DMS 273 treated with DMSO at 0.1 percent for 48 hours (cell line): ENCODE results near the gene FAM8A1.
"Not testable (repeated sequence)": the region's sequence is repeated elsewhere in the genome, so short reads cannot be mapped to it uniquely, and the experiment has no call there.

Experiments
- DNase-seq: peaks from one replicate; lab custom pipeline; 2025; lab: John Stamatoyannopoulos, UW

Gene FAM8A1, protein sequence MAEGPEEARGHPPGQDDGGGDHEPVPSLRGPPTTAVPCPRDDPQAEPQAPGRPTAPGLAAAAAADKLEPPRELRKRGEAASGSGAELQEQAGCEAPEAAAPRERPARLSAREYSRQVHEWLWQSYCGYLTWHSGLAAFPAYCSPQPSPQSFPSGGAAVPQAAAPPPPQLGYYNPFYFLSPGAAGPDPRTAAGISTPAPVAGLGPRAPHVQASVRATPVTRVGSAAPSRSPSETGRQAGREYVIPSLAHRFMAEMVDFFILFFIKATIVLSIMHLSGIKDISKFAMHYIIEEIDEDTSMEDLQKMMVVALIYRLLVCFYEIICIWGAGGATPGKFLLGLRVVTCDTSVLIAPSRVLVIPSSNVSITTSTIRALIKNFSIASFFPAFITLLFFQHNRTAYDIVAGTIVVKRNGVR

DNA sequence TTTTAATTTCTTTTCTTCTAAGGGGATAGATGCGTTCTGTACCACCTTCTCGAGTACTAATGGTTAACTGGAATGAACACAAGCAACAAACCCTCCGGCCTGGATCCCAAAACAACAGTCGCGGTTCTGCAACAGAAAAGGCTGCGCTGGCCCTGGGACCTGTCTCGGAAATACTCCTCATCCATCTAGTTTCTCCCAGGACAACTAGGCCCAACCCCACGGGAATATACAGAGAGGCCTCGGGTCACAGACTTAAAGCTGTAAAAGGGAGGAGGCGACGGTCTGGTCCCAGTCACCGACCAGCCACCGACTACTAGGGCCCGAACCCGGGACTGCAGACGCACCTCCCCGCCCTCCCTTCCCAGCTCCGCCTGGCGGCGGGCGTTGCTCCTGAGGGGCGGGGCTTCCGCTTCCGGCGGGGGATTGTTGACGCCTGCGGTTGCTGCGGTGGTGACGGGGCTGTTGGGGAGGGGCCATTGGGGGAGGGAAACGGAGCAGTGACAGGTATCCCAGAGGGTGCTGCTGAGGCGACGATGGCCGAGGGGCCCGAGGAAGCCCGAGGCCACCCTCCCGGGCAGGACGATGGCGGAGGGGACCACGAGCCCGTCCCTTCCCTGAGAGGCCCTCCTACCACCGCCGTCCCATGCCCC, at the start of gene FAM8A1:
TSS of gene FAM8A1 (plus strand) at position 426 of the 650 bp plus-strand sequence. CDS start at position 534, 108 bp downstream.
- peak; percentile 61 for DNase-seq

- DNase-seq: no peak
Observed at GRCh38 chr6:17551383-17551958, 48.6 kb upstream of the FAM8A1 start.

DNA sequence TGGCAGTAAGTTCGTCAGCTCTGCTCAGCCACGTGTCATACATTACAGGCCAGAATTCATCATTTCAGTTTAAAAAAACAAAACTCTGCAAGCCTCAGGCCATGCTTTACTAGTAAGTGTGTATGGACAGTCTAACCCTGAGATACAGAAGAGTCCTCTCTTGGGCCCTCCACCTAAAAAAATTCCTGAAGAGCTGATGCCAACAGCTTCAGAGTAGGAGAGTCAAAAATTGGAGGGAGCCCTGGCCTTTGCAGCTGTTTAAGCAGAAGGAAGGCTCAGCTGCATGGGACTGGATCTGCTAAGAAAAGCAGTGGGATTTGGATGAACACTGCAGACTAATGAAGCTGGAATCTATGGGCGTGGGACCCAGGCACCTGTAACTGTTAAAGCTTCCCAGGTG, 47.2 kb upstream of the FAM8A1 start:
- no peak for DNase-seq

DNA sequence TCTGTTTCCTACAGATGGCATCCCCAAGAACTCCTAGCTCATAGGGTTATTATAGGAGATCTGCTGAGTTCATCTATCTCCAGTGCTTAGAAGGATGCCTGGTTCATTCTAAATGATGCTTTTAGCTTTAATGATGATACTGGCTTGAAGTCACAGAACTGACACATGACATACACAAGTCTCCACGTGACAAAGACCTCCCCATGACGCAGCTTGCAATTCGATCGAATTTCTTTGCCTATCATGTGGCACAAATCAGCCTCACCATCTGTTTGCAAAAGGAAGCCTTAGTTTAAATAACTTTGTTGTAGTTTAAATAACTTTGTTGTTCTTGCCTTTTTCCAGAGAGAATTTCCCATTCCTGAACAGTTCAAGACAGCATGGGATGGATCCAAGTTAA, 44.1 kb upstream of the FAM8A1 start:
- no peak for DNase-seq

DNA sequence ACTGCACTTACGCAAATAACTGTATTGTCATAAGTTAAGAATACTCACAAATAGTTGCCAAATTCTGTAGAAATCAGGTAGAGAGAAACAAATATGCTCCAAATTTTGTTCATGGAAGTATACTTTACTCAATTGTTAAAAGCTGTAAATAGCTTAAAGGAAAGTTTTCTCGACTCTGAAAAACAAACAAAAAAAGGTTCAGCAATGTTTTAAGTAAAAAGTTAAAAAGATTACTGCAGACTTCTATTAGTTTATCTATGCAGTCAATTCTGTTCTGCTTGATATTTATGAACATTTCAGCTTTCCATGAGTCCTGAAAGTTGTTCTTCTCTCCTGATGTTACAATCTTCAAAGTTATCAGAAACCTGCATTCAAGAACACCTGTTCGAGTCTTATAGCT, 37.5 kb upstream of the FAM8A1 start:
- no peak for DNase-seq

DNA sequence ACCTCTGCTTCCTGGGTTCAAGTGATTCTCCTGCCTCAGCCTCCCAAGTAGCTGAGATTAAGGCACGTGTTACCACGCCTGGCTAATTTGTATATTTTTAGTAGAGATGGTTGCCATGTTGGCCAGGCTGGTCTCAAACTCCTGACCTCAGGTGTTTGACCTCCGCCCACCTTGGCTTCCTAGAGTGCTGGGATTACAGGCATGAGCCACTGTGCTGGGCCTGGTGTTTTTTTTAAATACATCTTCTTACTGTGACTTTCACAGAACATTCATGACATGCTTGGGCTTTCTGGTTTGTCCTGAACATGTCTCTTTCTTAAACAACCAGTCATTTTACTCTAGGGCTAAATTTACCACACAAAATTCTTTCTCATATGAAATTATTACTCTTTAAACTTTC, 34.7 kb upstream of the FAM8A1 start:
- DNase-seq: no peak

DNA sequence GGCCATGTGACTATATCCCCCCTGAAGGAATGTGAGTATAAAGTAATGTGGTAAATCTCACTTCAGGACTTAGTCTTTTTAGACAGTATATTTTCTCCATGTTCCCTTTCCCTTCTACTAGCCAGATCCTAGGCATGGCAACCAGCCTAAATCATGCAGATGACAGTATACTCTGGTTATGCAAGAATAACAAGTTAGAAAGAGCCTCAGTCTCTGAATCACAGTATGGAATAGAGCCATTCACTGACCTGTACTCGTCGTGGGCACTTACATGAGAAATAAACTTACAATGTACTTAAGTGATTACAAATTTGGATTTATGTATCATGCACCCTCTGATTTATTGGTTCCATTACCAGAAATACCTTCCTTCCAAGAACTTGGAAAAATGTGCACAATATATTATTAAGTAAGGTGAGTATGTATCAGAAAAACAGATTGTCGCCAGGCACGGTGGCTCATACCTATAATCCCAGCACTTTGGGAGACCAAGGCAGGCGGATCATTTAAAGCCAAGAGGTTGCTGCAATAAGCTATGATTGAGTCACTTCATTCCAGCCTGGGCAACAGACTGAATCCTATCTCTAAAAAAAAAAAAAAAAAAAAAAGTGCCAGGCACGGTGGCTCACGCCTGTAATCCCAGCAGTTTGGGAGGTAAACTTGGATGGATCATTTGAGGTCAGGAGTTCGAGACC, 25.1 kb upstream of the FAM8A1 start:
- DNase-seq: no peak

DNA sequence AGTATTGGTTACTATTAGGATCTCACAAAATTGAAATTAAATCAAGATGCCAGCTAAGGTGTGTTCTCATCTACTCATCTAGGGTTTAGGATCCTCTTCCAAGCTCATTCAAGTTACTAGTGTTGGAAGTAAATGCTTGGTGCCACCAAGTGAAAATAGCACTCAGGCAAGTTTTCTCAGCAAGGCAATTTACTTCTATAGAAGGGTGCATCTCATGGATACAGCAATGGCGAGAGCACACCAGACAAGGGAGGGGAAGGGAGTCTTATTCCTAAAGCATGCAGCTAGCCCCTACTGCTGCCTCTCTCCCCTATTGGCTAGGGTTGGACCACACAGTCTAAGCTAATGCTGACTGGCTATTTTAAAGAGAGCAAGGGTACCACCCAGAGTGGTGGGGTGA, 23.0 kb upstream of the FAM8A1 start:
- DNase-seq: no peak

DNA sequence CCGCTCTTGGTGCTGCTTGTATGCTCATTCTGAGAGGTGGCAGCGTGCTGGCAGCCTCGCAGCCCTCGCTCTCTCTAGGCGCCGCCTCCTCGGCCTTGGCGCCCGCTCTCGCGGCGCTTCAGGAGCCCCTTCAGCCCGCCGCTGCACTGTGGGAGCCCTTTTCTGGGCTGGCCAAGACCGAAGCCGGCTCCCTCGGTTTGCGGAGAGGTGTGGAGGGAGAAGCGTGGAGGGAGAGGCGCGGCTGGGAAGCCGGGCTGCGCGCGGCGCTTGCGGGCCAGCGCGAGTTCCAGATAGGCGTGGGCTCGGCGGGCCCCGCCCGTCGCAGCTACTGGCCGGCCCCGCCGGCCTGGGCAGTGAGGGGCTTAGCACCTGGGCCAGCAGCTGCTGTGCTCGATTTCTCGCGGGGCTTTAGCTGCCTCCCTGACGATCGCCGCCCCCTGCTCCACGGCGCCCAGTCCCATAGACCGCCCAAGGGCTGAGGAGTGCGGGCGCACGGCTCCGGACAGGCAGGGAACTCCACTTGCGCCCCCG, 19.5 kb upstream of the FAM8A1 start:
- no peak for DNase-seq

GRCh38 chr6:17581282-17581681, 18.8 kb upstream of the FAM8A1 start:
- DNase-seq: not testable (repeated sequence)

GRCh38 chr6:17583811-17584210, 16.3 kb upstream of the FAM8A1 start:
- DNase-seq: no peak

DNA sequence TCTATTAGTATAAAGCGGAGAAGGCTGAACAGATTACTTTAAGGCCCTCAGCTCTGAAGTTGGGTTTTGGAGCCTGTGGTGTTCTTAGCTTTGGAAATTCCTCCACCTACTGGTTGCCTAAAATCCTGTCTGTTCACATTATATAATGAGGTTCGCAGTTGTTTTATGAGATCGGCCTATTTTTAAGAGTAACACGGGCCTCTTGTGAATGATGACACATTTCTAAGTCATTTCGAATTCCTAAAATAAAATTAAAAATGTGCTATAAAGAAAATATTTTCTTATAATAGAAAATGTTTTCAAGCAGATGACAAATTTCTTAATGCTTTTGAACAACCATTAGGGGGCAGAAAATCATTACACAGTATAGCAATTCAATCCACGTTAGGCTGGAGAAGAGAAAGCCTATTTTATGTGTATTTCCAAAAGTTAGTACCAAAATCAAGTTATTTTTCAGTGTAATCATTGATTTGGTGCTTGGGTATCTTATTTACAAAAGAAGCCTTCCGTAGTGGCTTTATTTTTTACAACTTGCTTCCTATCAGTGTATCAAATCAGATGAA, 15.8 kb upstream of the FAM8A1 start:
- DNase-seq: peak; percentile 68

DNA sequence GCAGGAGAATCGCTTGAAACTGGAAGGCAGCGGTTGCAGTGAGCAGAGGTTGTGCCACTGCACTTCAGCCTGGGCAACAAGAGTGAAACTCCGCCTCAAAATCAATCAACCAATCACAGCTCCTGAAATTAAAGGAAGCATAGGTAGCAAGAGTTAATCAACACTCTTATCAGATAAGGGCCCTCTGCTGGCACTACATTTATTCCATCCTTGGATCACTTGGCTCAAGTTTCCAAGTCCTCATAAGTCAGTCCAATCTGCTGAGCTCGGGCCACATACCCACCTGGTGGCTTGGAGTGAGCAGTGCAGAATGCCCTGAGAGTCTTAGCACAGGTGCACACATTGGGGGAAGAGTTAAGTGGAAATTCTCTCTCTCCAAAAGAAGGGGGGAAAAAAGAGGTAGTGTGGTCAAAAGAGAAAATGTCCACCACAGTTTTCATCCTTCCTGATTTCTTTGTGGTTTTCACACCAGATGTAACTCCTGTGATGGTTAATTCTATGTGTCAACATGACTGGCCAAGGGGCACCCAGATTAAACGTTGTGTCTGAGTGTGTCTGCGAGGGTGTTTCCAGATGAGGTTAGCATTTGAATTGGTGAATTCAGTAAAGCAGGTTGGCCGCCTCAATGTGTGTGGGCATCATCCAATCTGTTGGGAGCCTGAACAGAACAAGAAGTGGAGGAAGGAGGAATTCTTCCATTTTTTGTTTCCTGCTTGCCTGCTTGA, 14.2 kb upstream of the FAM8A1 start:
- peak; percentile 30 for DNase-seq

DNA sequence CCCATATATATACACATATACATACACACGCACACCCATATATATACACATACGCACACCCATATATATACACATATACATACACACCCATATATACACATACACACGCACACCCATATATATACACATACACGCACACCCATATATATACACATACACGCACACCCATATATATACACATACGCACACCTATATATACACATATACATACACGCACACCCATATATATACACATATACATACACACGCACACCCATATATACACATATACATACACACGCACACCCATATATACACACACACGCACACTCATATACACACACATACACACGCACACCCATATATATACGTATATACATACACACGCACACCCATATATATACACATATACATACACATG, 13.5 kb upstream of the FAM8A1 start:
- DNase-seq: not testable (repeated sequence)

GRCh38 chr6:17588011-17588410, 12.1 kb upstream of the FAM8A1 start:
- no peak for DNase-seq

DNA sequence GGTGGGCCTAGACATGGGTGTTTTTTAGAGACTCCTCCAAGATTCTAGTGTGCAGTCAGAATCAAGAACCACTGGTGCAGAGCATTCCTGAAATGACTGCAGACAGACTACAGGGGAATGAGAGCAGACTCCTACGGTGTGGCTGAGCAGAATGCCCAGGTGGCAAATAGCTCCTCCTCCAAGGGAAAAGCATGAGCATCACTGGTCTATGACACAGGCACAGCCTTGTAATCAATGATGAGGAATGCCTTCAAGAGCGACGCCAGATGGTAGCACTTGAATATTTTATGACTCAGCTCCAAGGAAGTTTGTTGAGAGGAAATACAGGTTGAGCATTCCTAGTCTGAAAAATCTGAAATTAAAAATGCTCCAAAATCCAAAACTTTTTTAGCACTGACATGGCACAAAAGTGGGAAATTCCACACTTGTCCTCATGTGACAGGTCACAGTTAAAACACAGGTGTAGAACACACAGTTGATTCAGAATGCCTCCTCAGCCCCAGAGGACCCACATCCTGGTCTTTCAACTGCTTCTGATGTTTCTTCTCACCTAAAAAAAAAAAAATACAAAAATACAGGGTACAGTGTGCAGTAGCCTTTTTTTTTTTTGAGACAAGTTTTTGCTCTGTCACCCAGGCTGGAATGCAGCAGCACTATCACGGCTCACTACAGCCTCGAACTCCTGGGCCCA, 10.6 kb upstream of the FAM8A1 start:
- DNase-seq: peak; percentile 61

DNA sequence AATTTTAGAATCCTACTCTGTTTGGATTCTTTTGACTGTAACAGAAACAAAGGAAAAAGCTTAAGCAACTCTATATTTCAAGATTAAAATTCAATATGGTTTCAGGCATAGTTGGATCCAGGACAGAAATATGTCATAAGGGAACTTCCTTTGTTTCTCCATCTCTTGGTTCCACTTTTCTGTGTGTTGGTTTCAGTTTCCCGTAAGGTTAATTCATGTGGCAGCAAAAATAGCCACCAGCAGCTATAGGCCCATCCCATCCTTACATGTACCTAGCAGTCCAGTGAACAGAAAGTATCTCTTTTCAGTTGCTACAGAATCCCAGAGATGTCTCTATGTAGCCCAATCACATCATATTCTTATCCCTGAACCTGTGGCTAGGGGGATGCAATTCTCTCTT, 8.8 kb upstream of the FAM8A1 start:
- DNase-seq: no peak

DNA sequence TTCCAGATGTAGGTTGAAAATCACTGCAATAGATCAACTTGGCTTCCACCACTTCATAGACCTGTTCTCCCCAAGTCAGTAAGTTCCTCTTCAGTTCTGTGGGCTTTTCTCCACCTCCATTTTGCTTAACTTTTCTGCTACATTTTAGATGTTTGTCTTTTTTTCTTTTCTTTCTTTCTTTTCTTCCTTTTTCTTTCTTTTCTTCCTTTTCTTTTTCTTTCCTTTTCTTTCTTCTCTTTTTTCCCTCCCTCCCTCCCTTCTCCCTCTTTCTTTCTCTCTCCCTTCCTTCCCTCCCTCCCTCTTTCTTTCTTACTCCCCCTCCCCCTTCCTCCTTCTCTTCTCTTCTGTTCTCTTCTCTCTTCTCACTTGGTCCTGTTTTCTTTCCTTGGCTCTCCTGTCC, 6.9 kb upstream of the FAM8A1 start:
- no peak for DNase-seq

GRCh38 chr6:17596085-17596484, 4.0 kb upstream of the FAM8A1 start:
- DNase-seq: no peak

DNA sequence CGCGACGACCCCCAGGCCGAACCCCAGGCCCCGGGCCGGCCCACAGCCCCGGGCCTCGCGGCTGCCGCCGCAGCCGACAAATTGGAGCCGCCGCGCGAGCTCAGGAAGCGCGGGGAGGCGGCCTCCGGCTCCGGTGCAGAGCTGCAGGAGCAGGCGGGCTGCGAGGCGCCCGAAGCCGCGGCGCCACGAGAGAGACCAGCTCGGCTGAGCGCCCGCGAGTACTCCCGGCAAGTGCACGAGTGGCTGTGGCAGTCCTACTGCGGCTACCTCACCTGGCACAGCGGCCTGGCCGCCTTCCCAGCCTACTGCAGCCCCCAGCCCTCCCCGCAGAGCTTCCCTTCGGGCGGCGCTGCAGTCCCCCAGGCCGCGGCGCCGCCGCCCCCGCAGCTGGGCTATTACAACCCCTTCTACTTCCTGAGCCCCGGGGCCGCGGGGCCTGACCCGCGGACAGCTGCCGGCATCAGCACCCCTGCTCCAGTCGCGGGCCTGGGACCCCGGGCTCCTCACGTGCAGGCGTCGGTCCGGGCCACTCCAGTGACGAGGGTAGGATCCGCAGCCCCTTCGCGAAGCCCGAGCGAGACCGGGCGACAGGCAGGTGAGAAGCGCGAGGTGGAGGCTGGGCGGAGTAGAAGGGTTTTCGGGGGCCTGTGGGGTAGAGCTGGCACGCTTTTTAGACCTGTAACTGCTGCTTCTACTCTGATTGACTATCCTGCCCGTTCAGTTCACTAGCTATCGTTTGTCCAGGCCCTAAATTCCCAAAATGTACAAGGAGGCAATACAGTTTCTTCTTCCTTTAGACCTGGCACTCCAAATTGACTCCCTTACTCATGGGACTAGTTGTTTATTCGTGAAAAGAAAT, 654 bp downstream of the FAM8A1 start:
- DNase-seq: no peak
